PC-3 (cell line): ENCODE measurements around the gene VCX2.

ENCODE experiments used
- EZH2 ChIP-seq: fragments of 300-600 bp; sonication (generic); IDR thresholded peaks from one replicate; pipeline ENCODE4 v1.6.1; 2017; ENCODE audit warnings: antibody characterized with exemption, mild to moderate bottlenecking, low read length; ENCODE audit not compliant: unreplicated experiment
- EZH2phosphoT487 ChIP-seq: fragments of 300-600 bp; sonication (generic); IDR thresholded peaks from 2 replicates; pipeline ENCODE4 v1.6.1; 2018; ENCODE audit warnings: mild to moderate bottlenecking, antibody characterized with exemption, low read length, borderline replicate concordance
- TF ChIP-seq, protein P1 (sequence below): fragments of 300-600 bp; sonication (generic); conservative IDR thresholded peaks from 2 replicates; pipeline ENCODE4 v1.5.1; 2017; ENCODE audit warnings: antibody characterized with exemption, low read depth, mild to moderate bottlenecking, low read length

DNA sequence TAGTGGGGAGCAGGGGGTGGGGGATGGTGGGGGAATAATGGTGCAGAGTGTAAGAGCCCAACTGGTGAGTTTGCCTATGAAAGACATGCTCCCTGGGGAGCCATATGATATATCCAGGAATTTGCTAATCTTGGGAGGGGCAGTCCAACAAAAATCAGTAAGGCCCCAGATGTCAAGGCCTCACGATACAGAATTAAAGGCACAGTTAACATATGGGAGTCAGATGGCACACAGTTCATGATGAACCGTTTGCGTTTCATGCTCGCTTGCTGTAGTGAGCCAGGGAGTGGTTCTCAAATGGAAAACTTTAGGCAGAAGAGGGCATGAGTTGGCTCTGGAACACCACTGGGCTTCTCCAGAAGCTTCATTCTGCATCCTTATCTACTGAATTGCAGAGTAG is 33.9 kb upstream of the VCX2 start:
- TF ChIP-seq, protein P1, sequence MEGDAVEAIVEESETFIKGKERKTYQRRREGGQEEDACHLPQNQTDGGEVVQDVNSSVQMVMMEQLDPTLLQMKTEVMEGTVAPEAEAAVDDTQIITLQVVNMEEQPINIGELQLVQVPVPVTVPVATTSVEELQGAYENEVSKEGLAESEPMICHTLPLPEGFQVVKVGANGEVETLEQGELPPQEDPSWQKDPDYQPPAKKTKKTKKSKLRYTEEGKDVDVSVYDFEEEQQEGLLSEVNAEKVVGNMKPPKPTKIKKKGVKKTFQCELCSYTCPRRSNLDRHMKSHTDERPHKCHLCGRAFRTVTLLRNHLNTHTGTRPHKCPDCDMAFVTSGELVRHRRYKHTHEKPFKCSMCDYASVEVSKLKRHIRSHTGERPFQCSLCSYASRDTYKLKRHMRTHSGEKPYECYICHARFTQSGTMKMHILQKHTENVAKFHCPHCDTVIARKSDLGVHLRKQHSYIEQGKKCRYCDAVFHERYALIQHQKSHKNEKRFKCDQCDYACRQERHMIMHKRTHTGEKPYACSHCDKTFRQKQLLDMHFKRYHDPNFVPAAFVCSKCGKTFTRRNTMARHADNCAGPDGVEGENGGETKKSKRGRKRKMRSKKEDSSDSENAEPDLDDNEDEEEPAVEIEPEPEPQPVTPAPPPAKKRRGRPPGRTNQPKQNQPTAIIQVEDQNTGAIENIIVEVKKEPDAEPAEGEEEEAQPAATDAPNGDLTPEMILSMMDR: no peak
- TF ChIP-seq EZH2 (no peak), EZH2phosphoT487 (no peak)
